ENCODE data around the gene RNU5B-1.

Gene RNU5B-1

DNA sequence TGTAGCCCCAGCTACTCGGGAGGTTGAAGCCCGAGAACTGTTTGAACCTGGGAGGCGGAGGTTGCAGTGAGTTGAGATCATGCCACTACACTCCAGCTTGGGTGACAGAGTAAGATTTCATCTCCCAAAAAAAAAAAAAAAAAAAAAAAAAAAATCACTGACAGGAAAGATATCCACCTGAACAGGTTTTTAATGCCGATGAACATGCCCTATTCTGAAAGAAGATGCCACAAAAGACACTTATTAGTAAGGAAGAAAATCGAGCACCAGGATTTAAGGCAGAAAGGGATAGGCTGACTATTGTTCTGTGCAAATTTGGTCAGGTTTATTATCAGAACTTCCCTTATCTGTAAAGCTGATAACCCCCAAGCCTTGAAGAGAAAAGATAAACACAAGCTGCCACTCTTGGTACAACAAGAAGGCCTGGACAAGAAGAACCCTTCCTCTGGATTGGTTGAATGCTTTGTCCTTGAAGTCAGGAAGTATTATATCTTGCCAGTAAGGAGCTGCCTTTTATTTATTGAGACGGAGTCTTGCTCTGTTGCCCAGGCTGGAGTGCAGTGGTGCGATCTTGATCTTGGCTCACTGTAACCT is 15.1 kb upstream of the RNU5B-1 start:
- DNase-seq = no peak

DNA sequence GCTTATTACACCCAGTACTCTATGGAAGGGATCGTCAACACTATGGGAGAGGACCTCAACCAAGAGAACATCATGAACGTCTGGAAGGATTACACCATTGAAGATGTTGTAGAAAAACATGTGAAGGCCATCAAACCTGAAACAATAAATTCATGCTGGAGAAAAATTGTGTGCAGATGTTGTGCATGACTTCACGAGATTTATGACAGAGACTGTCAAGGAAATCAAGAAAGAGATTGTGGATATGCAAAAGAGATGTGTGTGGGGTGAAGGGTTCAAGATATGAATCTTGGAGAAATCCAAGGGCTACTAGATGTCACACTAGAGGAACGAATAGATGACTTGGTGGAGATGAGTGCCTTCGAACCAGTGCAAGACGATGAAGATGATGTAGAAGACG is 14.2 kb upstream of the RNU5B-1 start:
- DNase-seq = no peak

- DNase-seq = no peak
Observed at GRCh38 chr15:65292938-65293518, 11.4 kb upstream of the RNU5B-1 start.

DNA sequence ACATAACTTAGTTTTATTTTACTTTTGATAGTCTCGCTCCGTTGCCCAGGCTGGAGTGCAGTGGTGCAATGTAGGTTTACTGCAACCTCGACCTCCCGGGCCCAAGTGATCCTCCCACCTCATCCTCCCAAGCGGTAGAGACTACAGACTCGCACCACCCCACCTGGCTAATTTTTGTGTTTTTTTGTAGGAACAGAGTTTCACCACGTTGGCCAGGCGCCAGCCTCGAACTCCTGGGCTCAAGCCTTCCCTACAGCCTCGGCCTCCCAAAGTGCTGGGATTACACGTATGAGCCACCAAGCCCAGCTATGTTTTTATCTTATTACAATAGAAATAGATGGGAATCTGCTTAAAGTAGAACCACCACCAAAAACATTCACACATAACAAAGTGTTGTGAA is 5.7 kb upstream of the RNU5B-1 start:
- DNase-seq = no peak

- no peak for DNase-seq
Observed at GRCh38 chr15:65300924-65301441, 3.5 kb upstream of the RNU5B-1 start.

GRCh38 chr15:65302061-65302460 is 2.4 kb upstream of the RNU5B-1 start:
- no peak for DNase-seq

DNA sequence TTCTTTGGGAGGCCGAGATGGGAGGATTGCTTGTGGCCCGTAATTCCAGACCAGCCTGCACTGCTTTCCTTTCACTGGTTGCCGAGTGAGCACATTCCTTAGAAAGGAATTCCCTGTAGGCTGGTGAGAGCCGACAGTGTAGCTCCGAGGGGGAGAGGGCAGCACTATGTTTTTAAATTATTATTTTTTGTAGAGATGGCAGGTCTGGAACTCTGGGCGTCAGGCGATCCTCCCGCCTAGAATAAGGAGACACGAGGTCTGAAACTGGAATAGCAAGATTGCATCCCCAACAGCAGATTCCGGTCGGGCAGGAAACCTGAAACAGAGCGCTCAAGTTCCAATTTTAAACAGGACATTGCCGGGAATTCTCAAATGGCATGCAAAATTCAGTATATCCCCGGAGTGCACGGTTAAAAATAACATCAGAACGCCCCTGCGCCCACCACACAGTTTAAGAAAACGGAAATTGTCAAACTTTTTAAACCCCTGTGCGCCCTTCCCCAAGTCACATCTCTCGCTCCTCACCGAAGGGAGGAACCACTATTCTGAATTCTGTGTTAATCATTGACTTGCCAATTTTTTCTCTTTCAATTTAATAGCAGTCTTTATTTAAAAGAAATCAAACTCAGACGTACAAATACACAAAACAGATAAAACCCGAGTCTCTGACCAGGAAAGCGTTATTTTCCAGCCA is 643 bp upstream of the RNU5B-1 start:
- no peak for DNase-seq

DNA sequence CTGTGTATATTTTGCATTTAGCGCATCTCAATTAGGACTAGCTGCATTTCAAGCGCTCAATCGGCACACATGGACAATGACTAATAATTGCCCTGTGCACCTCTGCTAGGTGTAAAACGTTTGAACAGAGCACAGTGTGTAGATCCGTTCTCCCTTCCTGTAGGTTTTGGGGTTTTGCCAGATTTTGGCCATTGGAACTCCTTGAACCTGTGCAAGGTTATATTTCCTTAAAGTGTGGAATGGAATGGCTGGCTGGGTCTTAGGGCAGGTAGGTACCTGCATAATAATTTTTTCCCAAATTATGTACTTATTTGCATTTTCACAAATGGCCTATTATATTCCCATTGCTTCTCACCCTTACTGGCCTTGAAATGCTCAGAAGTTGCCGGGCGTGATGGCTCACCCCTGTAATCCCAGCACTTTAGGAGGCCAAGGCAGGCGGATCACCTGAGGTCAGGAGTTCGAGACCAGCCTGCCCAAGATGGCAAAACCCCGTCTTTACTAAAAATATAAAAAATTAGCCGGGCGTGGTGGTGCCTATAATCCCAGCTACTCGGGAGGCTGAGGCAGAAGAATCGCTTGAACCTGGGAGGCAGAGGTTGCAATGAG is 777 bp downstream of the RNU5B-1 start:
- DNase-seq = peak; percentile 88

DNA sequence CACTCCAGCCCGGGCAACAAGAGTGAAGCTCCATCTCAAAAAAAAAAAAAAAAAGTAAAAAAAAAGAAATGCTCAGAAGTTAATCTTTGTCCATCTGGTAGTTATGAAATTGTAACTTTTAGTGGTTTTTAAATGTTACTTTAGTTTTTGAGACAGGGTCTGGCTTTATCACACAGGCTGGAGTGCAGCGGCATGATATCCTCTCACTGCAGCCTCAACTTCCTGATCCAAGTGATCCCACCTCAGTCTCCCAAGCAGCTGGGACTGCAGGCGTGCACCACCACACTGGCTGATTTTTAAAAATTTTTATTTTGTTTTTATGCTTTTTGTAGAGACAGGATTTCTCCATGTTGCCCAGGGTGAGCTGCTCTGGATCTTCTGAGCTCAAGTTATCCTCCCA is 1.3 kb downstream of the RNU5B-1 start:
- DNase-seq = peak; percentile 49

DNA sequence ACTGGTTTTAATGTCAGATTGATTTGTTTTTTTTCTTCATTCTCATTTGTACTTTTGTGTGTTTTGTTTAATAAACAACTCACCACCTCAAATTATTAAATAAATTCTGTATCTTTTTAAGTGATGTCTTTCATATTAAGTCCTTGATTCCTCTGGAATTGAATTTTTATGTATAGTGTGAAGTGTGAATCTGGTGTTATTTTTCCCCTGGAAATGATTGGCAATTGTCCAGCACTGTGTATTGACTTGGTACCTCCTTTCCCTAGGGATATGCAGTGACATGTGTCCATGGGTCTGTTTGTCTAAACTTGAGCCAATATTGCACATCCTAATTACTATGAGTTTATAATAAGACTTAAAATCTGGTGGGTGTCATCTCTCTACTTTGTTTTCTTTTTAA is 2.1 kb downstream of the RNU5B-1 start:
- DNase-seq = no peak

GRCh38 chr15:65307978-65308377 is 3.5 kb downstream of the RNU5B-1 start:
- no peak for DNase-seq

DNA sequence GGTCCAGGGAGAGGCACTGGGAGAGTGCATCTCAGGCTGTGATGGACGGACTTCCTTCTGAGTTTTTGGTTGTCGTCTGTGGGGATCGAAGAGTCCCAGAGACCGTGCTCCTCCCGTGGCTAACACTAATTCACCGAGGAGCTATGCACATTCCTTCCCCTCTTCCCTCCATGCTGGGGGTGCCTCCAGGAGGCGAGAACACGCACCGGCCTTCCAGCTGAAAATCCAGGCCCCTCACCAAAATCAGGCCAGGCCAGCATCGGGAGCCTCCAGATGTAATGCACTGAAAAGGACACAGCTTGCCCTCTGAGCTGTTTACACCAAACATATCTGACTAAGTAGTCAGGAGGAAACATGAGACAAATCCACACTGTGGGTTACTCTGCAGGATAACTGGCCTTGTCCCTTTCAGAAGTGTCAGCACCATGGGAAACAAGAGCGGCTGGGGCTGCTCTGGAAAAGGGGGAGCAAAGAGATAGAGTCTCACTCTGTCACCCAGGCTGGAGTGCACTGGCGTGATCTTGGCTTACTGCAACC is 5.5 kb downstream of the RNU5B-1 start:
- no peak for DNase-seq

GRCh38 chr15:65310431-65311137 is 6.1 kb downstream of the RNU5B-1 start:
- no peak for DNase-seq

GRCh38 chr15:65311760-65312159 is 7.3 kb downstream of the RNU5B-1 start:
- DNase-seq = no peak

GRCh38 chr15:65312400-65312916 is 8.0 kb downstream of the RNU5B-1 start:
- no peak for DNase-seq

DNA sequence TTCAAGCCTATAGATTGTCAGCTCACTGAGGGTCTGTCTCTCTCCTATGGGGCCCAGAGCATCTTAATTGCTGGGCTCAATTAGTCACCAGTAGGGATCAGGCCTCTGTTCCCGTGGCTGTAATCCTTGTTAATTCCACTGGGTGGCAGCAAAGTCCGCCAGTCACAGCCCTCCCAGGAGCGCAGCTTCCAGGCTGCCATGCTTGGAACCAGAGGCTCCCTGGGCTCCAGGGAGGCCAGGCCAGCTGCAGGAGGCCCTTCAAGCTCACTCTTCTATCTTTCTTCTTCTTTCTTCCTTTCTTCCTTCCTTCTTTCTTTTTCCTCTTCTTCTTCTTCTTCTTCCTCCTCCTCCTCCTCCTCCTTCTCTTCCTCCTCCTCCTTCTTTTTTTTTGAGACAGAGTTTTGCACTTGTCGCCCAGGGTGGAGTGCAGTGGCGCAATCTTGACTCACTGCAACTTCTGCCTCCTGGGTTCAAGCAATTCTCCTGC is 14.4 kb downstream of the RNU5B-1 start:
- peak; percentile 64 for DNase-seq

DNA sequence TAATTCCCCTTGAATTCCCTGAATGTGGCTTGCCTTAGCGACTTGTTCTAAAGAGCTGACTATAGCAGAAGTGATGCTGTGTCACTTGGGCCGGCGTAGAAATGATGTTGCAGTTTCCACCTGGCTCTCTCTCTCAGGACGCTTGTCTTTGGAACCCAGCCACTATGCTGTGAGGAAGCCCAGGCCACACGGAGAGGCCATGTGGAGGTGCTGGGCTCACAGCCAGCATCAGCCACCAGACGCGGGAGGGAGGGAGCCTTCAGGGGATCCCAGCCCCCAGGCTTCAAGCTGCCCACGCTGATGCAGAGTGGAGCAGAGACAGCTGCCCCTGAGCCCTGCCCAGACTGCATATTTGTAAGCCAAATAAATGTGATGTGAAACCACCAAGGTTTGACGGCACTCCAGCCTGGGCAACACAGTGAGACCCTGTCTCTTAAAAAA is 18.6 kb downstream of the RNU5B-1 start:
- no peak for DNase-seq

- no peak for DNase-seq
Observed at GRCh38 chr15:65326117-65326526, 21.6 kb downstream of the RNU5B-1 start.

GRCh38 chr15:65326818-65327217 is 22.3 kb downstream of the RNU5B-1 start:
- no peak for DNase-seq

DNA sequence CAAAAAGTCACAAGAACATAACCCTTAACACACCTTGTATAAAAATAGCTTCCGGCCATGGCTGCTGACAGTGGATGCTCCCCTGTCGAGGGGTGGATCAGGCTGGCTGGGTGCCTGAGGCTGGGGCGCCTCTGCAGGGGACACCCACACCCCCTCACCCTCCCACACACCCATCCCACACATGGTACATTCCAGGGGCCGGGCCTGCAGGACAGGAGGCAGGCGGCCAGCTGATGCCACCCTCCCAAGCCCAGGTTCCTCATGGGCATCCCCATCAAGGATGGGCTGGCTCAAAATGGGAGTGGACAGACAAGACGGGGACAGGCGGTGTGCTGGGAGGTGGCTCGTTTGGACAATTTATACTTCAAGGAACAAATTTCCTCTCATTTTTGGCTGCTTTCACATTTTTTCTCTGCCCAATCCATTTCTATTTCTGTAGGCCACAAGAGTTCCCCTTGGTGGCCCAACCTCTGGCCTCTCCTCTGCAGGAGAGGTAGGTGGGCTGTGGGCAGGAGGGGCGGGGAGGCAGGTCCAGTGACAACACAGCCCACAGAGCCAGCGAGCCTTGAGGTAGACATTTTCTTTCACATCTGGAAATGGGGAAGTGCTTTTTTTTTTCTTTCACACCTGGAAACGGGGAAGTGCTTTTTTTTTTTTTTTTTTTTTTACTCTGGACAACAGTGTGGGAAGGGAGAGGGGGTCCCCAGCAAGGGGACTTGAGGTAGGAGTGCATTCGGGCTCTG is 23.3 kb downstream of the RNU5B-1 start:
- DNase-seq = no peak

GRCh38 chr15:65328506-65329287 is 24.2 kb downstream of the RNU5B-1 start:
- no peak for DNase-seq
